ENCODE measurements around the gene SPATA9. TPM values are rescaled to one million over a fixed set of nuclear protein-coding genes. Genes with fewer than 3 reads are reported as not detected.

Gene SPATA9
- total and polyA plus RNA-seq, 2 of the 8 experiments (the other 6 are each of a cell fraction or from before 2014, with no cell fraction given) = not detected

DNA sequence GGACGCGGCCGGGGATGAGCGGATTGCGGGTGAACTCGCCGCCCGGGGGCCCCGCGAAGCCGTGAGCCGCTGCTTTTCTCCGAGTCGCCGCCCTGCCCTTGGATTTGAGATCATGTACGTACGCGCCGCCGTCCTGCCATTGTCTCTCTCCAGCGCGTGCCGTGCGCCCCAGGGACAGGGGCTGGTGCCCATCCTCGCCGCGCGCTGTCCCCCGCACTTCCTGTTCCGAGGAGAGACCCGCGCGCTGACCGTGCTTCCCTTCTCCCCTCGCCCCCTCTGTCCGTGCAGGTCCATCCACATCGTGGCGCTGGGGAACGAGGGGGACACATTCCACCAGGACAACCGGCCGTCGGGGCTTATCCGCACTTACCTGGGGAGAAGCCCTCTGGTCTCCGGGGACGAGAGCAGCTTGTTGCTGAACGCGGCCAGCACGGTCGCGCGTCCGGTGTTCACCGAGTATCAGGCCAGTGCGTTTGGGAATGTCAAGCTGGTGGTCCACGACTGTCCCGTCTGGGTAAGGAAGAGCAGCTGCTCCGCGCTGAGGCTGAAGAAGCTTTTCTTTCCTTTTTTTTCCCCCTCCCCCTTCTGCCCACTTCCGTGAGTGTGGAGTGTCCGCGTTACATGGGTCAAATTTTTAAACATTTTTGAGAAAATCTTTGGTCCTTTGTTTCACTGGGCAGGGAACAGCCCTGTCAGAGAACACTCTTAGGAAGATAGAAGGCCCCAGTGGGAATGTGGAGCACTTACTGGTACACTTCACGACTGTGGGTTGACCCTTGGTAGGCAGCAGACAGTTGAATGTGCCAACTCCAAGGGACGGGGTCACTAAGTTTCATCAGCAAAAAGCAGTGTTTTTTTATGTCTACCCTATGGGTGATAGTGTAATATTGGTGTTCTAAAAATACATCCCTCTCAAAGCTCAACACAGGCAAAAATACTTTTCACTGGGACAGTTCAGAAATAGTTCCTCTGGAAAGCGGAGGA lies 49.1 kb upstream of the SPATA9 start (continued):
- TF ChIP-seq TCF12 (IDR thresholded peaks at IDR 0.05; ENCODE audit: low read depth, low read length) (no peak), FOSL1 (IDR thresholded peaks at IDR 0.05; ENCODE audit: insufficient read depth, low read depth, low read length) (no peak), SIRT6 (IDR thresholded peaks at IDR 0.05; ENCODE audit: low read length) (no peak), YY1 (IDR thresholded peaks at IDR 0.05; ENCODE audit: low read depth, low read length) (0 out of 2 replicates have a peak, but pooled peaks have one; percentile 16), POLR2A (IDR thresholded peaks at IDR 0.05; ENCODE audit: control extremely low read depth in 1 of 2, low read depth in 2 of 2, low read length in 2 of 2) (0 out of 3 replicates have a peak, but pooled peaks of 1 of the 2 experiments have one; percentile 21)
